Measurements from ENCODE around the gene DPEP1.
"Not testable (repeated sequence)": the region's sequence is repeated elsewhere in the genome, so short reads cannot be mapped to it uniquely, and the experiment has no call there.

Gene DPEP1

DNA sequence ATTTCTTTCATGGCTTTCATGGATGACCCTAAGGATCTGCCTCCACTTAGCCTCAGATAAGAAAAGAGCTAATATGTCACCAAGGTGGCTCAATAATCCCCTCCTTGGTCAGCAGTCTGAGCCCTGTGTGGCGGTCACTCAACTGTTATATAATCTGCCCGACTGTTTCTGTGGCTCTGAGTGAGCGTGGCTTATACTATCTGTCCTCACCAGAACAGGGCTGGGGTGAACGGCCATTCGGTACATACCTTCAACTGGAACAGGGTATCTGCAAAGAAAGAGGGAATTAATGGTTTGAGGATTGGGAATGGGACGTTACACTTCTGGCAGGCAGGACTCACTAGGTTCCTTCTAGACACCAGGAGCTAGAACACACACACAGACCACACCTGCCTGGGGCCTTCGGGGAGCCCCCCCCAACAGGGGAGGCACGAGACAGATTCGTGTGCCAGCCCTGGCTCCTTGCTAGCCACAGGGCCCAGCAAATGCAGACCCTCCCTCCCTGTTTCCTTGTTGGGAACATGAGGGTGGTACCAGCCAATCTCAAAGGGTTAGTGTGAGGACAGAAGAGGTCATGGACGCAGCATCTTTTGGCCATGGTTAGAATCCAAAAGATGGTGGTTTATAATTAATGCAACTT, 40.3 kb downstream of the DPEP1 start:
- DNase-seq (ENCODE audit: low spot score), result no peak

DNA sequence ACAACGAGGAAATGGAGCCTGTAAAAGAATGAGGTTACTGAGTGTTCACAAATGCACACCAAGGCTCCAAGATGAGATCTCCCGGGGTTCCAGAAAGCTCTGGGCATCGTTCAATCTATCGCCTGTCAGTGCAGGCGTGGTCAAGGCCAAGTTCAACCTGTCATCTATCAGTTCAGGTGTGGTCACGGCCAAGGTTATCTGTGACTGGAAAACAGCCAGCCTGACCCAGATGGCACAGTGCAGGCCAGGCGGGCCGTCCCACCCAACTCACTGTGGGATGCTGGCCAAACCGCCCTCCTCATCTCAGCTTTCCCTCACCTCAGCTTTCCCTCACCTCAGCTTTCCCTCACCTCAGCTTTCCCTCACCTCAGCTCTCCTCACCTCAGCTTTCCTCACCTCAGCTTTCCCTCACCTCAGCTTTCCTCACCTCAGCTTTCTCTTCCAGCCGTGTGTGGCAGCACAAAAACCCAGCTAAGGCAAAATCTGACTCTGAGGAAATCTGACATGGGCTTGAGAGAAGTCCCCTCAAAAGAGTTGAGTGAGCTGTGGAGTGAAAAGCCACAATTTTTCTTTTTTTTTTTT, 41.7 kb downstream of the DPEP1 start:
- no peak for DNase-seq (ENCODE audit: low spot score)

DNA sequence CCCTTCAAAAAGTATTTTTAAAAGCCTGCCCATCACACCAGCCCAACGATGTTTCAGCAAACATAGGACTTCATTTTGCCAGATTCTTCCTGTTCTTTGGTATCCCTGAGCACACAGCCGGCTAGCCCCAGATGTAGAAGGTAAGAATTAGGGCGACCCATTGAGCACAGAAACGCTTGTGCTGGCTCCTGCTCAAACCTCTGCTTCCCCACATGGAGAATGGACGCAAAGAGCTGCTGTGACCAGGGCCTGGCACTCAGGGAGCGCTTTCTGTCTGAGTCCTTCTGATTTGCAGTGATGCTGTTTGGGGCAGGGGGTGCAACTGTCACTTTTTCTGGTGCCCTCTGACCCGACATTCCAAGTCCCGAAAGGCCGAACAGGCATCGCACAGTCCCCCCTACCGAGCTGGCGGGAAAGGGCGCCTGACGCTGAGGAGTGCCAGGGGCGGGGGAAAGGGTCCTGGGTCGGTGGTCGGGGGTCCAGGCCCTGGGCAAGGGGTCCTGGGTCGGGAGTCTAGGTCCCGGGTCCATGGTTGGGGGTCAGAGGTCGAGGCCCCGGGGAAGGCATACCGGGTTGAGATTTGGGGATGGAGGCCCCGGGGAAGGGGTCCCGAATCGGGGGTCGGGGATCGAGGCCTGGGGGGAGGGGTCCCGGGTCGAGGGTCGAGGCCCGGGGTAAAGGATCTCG, 43.1 kb downstream of the DPEP1 start:
- DNase-seq (ENCODE audit: low spot score), result no peak

DNA sequence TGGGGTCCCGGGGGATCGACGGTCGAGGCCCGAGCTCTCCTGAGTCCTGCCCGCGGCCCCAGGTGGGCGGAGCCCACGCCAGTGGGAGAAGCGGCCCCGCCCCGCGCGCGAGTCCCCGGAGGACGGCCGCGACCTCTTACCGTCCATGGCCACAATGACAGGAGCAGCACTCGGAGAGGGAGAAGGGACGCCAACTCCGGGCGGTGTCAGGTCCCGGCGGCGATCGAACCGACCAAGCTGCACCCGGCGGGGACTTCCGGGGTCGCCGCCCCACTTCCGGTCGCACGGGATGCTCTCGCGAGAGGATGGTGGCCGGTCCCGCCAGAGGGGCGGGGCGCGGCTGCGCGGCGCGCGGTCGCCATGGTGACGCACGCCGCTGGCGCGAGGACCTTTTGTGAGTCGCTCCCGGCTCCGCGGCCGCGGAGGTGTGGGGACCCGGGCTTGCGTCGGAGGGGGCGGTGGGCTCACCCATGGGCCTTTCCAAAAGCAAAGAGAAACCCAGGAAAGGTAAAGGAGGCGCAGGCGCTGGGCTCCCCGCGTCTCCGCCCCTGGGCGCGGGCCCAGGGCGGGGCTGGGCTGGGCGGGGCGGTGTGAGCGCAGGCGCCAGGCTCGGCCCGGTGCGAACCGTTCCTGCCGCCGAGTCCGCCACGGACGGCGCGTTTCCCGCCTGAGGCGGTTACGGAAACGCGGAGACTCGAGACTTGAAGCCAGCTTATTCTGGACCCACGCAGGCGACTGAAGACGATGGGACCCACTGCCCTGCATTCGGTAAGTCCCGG, 44.2 kb downstream of the DPEP1 start, which contains the start of the genes CHMP1A and SPATA33:
Gene CHMP1A (minus strand): TSS at position 267 of the 779 bp plus-strand sequence. CDS start 120 bp downstream, at position 147.
Gene SPATA33 (plus strand): TSS at position 395 of the 779 bp plus-strand sequence. CDS start 76 bp downstream, at position 471.
- DNase-seq (ENCODE audit: low spot score), result peak; percentile 92

DNA sequence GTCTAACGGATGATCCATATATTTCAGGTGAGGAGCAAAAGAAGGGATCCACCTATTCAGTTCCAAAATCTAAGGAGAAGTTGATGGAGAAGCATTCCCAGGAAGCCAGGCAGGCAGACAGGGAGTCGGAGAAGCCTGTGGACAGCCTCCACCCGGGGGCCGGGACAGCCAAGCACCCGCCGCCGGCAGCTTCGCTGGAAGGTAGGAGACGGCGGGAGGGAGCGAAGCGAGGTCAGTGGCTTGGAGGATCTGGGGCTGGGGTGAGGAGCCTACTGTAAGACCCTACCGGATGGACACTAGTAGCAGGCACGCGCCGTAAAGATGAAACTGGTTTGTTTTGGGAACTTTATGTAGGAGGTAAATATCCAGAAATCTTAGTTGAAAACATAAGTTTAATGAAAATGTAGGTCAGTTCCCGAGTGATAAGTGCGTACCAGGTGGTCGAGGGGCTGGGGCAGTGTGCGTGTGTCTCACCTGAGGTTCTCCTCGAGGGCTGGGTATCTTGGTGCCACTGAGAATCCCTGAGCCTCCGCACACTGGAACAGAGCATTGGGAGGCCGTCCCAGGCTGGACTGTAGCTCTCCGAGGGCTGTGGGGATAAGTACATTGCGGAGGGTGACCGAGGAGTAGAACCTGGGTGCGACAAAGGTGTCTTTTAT, 44.9 kb downstream of the DPEP1 start:
- no peak for DNase-seq (ENCODE audit: low spot score)

DNA sequence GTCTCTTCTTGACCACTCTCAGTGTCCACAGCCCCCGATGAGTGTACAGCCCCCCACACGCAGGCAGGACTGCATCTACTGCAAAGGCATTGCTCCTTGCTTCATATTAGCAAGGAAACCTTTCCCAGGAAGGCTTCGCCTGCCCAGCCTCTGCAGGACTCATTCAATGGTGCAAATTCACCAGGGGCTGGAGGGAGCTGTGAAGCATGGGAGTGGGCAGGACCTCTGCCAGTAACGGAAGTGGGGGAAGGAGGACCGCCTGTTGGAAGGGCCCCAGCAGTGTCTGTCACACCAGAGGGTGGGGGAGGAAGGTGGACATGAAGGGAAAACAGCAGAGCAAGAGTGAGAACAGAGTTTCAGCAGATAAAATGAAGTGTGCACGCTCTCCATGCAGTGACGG, 46.7 kb downstream of the DPEP1 start:
- DNase-seq (ENCODE audit: low spot score), result no peak

DNA sequence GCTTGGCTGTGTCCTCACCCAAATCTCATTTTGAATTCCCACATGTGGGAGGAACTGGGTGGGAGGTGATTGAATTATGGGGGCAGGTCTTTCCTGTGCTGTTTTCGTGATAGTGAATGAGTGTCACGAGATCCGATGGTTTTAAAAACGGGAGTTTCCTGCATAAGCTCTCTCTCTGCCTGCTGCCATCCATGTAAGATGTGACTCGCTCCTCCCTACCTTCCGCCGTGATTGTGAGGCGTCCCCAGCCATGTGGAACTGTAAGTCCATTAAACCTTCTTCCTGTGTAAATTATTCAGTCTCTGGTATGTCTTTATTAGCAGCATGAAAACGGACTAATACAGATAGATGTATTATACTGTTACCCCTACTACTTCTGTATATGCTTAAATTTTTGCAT, 47.8 kb downstream of the DPEP1 start:
- DNase-seq (ENCODE audit: low spot score), result no peak

DNA sequence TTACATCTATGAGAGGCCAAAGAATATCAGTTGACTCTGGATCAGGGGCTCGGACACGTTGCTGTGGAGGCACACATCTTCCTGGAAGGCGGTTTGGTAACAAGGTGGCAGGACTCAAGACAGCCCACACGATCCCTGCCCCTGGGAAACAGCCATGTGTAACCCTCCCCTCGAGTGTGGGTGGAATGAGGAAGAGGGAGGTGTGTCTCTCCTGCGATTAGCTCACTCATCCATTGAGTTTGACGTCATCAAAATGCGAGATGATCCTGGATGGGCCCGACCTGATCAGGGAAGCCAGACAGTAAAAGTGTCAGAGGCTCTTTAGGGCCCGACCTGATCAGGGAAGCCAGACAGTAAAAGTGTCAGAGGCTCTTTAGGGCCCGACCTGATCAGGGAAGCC, 50.8 kb downstream of the DPEP1 start:
- not testable (repeated sequence) for DNase-seq (ENCODE audit: low spot score)

DNA sequence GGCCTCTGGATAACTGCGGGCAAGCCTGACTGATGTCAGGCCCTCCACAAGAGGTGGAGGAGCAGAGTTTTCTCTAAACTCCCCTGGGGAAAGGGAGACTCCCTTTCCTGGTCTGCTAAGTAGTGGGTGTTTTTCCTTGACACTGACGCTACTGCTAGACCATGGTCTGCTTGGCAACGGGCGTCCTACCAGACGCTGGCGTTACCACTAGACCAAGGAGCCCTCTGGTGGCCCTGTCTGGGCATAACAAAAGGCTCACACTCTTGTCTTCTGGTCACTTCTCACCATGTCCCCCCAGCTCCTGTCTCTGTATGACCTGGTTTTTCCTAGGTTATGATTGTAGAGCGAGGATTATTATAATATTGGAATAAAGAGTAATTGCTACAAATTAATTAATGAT, 53.6 kb downstream of the DPEP1 start:
- not testable (repeated sequence) for DNase-seq (ENCODE audit: low spot score)

DNA sequence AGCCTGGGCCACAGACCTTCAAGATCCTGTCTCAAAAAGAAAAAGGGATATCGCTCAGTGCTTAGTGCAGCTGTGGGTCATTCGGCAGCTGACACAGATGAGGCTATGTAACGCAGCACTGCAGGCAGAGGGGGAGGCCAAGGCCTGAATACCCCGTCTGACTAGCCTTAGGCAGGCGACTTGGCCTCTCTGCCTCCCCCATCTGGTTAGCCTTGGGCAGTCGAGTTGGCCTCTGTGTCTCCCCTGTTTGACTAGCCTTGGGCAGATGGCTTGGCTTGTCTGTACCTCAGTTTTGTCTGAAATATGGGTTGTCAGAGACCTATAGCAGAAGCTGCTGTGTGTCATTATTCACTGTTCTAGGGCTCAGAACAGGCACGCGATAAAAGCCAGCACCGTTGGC, 54.2 kb downstream of the DPEP1 start:
- no peak for DNase-seq (ENCODE audit: low spot score)

DNA sequence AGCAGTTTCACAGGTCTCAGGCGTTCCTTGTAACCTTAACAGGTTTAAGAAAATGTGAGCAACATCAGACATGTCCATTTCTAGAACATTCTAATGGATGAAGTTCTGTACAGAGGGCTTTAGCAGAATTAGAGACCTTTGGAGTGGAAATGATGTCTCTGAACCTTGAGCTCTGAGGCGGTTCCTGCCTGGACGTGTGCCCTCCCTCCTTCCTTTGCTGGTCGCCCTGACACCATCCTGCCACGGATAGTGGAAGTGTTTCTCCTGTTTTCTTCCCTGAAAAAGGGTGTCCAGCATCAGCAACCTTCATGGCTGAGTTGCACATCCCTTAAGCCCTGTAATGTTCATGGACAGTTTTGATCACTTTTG, 55.3 kb downstream of the DPEP1 start:
- no peak for DNase-seq (ENCODE audit: low spot score)

DNA sequence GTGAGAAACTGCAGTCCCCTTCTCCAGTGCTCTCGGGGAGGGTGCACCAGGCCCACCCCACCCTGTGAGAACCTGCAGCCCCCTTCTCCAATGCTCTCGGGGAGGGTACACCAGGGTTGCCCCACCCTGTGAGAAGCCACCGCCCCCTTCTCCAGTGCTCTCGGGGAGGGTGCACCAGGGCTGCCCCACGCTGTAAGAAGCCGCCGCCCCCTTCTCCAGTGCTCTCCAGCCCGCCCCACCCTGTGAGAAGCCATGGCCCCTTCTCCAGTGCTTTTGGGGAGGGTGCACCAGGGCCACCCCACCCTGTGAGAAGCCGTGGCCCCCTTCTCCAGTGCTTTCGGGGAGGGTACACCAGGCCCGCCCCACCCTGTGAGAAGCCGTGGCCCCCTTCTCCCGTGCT, 56.3 kb downstream of the DPEP1 start:
- DNase-seq (ENCODE audit: low spot score), result no peak

DNA sequence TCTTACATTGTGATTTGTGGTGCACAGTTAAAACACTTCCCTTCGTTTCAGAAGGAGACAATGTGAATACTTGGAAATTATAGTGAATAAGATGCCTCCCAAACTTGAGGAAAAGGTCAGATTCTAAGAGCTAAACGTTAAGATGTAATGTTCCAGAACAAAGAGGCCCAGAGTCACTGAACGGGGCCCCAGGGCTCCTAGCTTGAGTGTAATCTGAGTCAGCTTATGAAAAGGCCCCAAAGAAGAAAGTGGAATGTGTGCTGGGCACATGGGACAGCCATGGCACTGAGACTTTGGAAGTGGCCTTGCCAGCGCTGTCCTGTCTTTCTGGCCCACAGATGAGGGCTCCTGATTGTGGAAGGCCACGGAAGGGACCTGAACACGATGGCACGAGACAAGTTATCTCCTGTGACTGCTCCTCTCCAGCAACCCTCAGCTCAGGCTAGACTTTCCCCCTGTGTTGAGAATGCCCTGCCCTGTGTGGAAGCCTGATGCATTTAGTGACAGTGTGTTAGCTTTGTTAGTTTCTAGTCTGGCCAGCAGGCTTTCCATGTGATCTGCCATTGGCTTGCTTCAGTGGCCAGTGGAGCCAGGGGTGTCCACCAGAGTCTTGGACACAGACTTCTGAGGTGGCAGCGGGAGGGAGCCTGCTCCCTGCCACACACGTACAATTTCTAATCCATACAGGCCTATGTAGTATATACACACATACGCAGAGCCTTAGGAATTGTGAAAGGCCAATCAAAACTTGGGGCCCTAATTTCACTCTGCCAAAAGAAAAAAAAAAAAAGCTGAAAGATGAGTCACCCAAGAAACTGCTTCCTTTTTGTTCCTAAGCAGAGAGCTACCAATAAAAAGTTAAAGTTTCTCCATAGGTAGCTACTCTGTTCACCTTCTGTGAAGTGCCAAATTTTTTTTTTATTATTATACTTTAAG, 57.3 kb downstream of the DPEP1 start:
- no peak for DNase-seq (ENCODE audit: low spot score)

DNA sequence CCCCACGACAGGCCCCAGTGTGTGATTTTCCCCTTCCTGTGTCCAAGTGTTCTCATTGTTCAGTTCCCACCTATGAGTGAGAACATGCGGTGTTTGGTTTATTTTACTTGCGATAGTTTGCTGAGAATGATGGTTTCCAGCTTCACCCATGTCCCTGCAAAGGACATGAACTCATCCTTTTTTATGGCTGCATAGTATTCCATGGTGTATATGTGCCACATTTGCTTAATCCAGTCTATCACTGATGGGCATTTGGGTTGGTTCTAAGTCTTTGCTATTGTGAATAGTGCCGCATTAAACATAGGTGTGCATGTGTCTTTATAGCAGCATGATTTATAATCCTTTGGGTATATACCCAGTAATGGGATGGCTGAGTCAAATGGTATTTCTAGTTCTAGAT, 58.1 kb downstream of the DPEP1 start:
- DNase-seq (ENCODE audit: low spot score), result not testable (repeated sequence)

DNA sequence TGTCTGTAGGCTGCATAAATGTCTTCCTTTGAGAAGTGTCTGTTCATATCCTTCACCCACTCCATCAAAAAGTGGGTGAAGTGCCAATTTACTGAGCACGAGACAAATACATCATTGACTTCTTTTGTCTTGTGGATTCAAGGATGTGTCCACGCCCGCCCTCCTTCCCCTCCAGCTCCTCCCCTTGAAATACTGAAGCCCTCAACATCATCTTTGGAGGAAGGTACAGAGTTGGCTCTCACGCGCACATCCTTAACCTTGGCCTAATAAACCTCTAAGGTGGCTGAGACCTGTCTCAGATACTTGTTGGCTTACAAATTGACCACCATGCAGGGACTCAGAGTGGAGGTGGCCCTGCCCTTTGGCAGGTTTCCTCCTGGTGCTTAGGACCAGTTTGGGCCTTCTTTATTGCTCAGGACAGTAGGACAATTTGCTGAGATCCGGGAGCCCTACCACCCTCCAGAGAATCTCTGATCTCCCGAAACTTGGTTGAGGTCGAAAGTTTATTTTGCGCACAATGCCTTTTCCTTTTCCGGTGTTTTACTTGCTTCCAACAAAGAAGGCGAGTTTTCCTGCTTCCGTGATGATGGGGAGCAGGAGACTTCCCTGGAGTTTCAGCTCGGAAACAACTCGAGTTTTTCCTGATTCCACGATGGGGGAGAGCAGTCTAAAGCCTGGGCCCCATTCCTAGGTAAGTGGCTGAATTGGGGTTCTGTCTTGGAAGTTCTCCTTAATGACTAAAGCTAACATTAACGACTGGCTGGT, 58.9 kb downstream of the DPEP1 start:
- DNase-seq (ENCODE audit: low spot score), result no peak

DNA sequence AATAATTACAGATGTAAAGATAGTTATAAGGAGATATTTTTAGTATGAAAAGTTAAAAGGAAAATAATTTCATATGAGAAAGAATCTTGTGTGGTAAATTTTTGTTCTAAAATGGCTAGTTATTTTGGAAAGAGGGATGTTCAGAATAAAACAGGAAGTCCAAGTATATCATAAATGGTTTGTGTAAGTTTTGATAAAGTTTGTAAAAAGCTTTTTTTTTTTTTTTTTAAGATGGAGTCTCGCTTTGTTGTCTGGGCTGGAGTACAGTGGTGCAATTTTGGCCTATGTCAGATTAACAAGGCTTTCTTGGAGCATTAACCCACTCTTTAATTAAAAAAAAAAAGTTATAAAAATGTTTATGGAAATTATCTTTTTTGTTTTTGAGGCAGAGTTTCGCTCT, 64.8 kb downstream of the DPEP1 start:
- no peak for DNase-seq (ENCODE audit: low spot score)

DNA sequence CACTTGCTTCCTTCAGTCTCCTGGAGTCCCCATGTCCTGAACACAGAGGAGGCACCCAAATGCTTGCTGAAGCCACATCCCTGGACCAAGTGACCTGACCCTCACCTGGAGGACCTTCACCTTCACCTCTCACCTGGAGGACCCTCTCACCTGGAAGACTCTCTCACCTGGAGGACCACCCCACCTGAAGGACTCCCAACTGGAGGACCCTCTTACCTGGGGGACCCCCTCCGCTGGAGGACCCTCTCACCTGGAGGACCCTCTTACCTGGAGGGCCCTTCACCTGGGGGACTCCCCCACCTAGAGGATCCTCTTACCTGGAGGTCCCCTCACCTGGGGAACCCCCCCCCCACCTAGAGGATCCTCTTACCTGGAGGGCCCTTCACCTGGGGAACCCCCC, 72.5 kb downstream of the DPEP1 start:
- no peak for DNase-seq (ENCODE audit: low spot score)

DNA sequence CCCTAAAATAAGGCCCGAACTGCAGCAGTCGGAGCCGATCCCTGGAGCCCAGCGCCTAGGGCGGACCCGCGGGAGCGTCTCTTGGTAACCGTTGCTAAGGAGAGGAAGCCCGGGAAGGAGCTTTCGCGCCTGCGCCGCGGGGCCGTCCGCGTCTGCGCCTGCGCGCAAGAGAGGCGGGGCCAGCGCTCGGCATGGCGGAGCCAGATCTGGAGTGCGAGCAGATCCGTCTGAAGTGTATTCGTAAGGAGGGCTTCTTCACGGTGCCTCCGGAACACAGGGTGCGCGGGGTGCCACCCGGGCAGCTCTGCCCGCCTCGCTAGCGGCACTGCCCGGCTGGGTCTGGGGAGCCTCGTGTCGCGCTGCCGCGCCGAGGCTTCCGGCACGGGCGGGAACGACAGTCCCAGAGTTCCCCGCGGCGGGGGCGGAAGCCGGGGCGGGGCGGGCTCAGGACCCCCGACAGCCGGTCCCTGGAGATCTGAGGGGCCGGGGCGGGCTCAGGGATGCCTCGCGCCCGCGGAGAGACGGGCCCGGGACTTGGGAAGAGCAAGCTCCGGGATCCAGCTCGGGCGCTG, 73.2 kb downstream of the DPEP1 start, which contains the start of gene CDK10:
Gene CDK10 (plus strand): TSS at position 170 of the 572 bp plus-strand sequence. CDS start 22 bp downstream, at position 192.
- DNase-seq (ENCODE audit: low spot score), result peak; percentile 89

DNA sequence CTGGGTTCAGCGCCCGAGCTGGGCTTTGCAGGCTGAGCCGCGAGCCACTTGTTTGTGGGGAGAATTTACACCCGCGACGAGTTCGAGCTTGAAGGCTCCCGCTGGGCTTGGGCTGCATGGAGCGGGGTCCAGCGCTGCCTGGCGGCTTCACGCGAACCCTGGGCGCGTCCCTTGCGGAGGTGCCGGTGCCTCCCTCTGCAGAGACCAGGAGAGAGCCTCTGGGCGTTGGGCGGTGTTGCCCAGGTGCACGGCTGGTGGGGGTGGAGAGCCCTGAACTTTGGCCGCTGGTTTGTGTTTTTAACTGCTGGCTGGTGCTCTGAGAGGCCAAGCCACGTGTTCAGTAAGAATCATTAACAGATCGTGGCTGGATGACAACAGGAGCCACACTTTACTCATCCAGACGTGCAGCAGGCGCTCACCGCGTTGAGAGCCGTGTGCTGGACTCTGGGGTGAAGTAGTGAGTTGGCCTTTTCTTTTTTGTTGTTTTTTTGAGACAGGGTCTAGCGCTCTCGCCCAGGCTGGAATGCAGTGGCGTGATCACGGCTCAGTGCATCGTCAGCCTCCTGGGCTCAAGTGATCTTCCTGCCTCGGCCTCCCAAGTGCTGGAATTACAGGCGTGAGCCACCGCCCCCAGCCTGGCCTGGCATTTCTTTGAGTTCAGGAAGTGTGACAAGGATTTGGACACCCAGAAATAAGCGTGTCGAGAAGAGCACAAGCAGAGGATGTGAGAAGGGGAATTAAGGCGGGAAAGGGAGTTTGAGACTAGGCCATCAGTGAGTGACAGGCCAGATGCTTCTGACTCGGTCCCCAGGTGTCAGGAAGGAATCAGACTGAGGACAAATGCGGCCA, 73.9 kb downstream of the DPEP1 start:
- no peak for DNase-seq (ENCODE audit: low spot score)

Measured in CD4-positive, alpha-beta T cell treated with Interleukin-15 for 4 hours (primary cell).